ENCODE results near the gene RIMBP2. TPM values are rescaled to one million over a fixed set of nuclear protein-coding genes. Genes with fewer than 3 reads are reported as not detected.

RIMBP2 gene
- total RNA-seq, 1 donor from 2014 or later, result 0.99 TPM

- Histone ChIP-seq H3F3A (ENCODE audit: low read depth) (no peaks in the 10 kb centered on the region), H3K27me3 (no peaks in the 10 kb centered on the region), H3K9me3 (ENCODE audit: low read depth) (no peaks in the 10 kb centered on the region), H3K4me2 (no peak overlapping the region), H3K4me1 (peaks cover 19% of the 10 kb centered on the region), H3K79me2 (ENCODE audit: low read depth) (no peaks in the 10 kb centered on the region), H3K4me3 (no peak overlapping the region), H2AFZ (replicated peaks) (no peak overlapping the region), H4K20me1 (ENCODE audit: low read depth) (no peaks in the 10 kb centered on the region), H3K9ac (no peak overlapping the region), H3K27ac (no peak overlapping the region), H3K36me3 (no peaks in the 10 kb centered on the region)
- no peak for DNase-seq (ENCODE audit: low spot score)
- TF ChIP-seq EZH2phosphoT487 (IDR thresholded peaks at IDR 0.05), result no peak
- TF ChIP-seq CTCF (IDR thresholded peaks at IDR 0.05), result no peak
- no peak for TF ChIP-seq EZH2 (IDR thresholded peaks at IDR 0.05)
- Mint-ChIP-seq H3K27ac (no peak overlapping the region), H3K36me3 (peaks cover 6% of the 10 kb centered on the region), H3K4me1 (peaks cover 24% of the 10 kb centered on the region), H3K4me3 (no peak overlapping the region), H3K9me3 (peaks cover 8% of the 10 kb centered on the region), H3K27me3 (ENCODE audit: insufficient read depth, low read depth) (peaks cover 5% of the 10 kb centered on the region)
Observed at GRCh38 chr12:130470969-130471368, 245.1 kb downstream of the RIMBP2 start.

GRCh38 chr12:130469552-130469951 is 246.5 kb downstream of the RIMBP2 start:
- Histone ChIP-seq H4K20me1 (ENCODE audit: low read depth) (no peaks in the 10 kb centered on the region), H3K9ac (no peak overlapping the region), H3K27me3 (no peaks in the 10 kb centered on the region), H3K36me3 (no peaks in the 10 kb centered on the region), H3K27ac (no peak overlapping the region), H3K9me3 (ENCODE audit: low read depth) (no peaks in the 10 kb centered on the region), H3K4me1 (peaks cover 13% of the 10 kb centered on the region), H3K4me3 (no peak overlapping the region), H2AFZ (replicated peaks) (no peak overlapping the region), H3K4me2 (no peak overlapping the region), H3F3A (ENCODE audit: low read depth) (no peaks in the 10 kb centered on the region), H3K79me2 (ENCODE audit: low read depth) (no peaks in the 10 kb centered on the region)
- peaks cover 4% of the 10 kb centered on the region for H3K36me3 Mint-ChIP-seq
- H3K27me3 Mint-ChIP-seq (ENCODE audit: insufficient read depth, low read depth), result peaks cover 2% of the 10 kb centered on the region
- TF ChIP-seq EZH2phosphoT487 (IDR thresholded peaks at IDR 0.05), result no peak
- H3K27ac Mint-ChIP-seq, result no peak overlapping the region
- H3K4me1 Mint-ChIP-seq, result peaks cover 18% of the 10 kb centered on the region
- H3K4me3 Mint-ChIP-seq, result no peak overlapping the region
- no peak for DNase-seq (ENCODE audit: low spot score)
- peaks cover 8% of the 10 kb centered on the region for H3K9me3 Mint-ChIP-seq

- Histone ChIP-seq H4K20me1 (ENCODE audit: low read depth) (no peaks in the 10 kb centered on the region), H3K4me1 (peaks cover 13% of the 10 kb centered on the region), H3K36me3 (no peaks in the 10 kb centered on the region), H3F3A (ENCODE audit: low read depth) (no peaks in the 10 kb centered on the region), H2AFZ (replicated peaks) (no peak overlapping the region), H3K4me3 (no peak overlapping the region), H3K9me3 (ENCODE audit: low read depth) (no peaks in the 10 kb centered on the region), H3K27ac (no peak overlapping the region), H3K9ac (no peak overlapping the region), H3K79me2 (ENCODE audit: low read depth) (no peaks in the 10 kb centered on the region), H3K27me3 (no peaks in the 10 kb centered on the region), H3K4me2 (no peak overlapping the region)
- Mint-ChIP-seq H3K4me3 (no peak overlapping the region), H3K27me3 (ENCODE audit: insufficient read depth, low read depth) (peaks cover 2% of the 10 kb centered on the region), H3K9me3 (peaks cover 8% of the 10 kb centered on the region), H3K27ac (no peak overlapping the region), H3K4me1 (peaks cover 15% of the 10 kb centered on the region), H3K36me3 (peaks cover 4% of the 10 kb centered on the region)
- TF ChIP-seq EZH2phosphoT487 (IDR thresholded peaks at IDR 0.05) (no peak), EZH2 (IDR thresholded peaks at IDR 0.05) (no peak), CTCF (IDR thresholded peaks at IDR 0.05) (no peak)
- DNase-seq (ENCODE audit: low spot score), result no peak
Observed at GRCh38 chr12:130468700-130469245, 247.3 kb downstream of the RIMBP2 start.

GRCh38 chr12:130468186-130468585 is 247.9 kb downstream of the RIMBP2 start:
- H3K9me3 ChIP-seq (ENCODE audit: low read depth), result no peaks in the 10 kb centered on the region
- H3K4me3 Mint-ChIP-seq, result no peak overlapping the region
- H3K27ac Mint-ChIP-seq, result no peak overlapping the region
- H3K4me2 ChIP-seq, result no peak overlapping the region
- H3K27me3 ChIP-seq, result no peaks in the 10 kb centered on the region
- H3K9me3 Mint-ChIP-seq, result peaks cover 8% of the 10 kb centered on the region
- H2AFZ ChIP-seq (replicated peaks), result no peak overlapping the region
- H3K4me3 ChIP-seq, result no peak overlapping the region
- no peak overlapping the region for H3K9ac ChIP-seq
- H3K79me2 ChIP-seq (ENCODE audit: low read depth), result no peaks in the 10 kb centered on the region
- no peaks in the 10 kb centered on the region for H3K36me3 ChIP-seq
- DNase-seq (ENCODE audit: low spot score), result no peak
- H3K36me3 Mint-ChIP-seq, result peaks cover 4% of the 10 kb centered on the region
- peaks cover 10% of the 10 kb centered on the region for H3K4me1 Mint-ChIP-seq
- H3K27me3 Mint-ChIP-seq (ENCODE audit: insufficient read depth, low read depth), result peaks cover 2% of the 10 kb centered on the region
- TF ChIP-seq EZH2 (IDR thresholded peaks at IDR 0.05) (no peak), CTCF (IDR thresholded peaks at IDR 0.05) (no peak), EZH2phosphoT487 (IDR thresholded peaks at IDR 0.05) (no peak)
- no peak overlapping the region for H3K27ac ChIP-seq
- H3F3A ChIP-seq (ENCODE audit: low read depth), result no peaks in the 10 kb centered on the region
- no peaks in the 10 kb centered on the region for H4K20me1 ChIP-seq (ENCODE audit: low read depth)
- H3K4me1 ChIP-seq, result peaks cover 13% of the 10 kb centered on the region
